HG02943 (cell line): Measurements from ENCODE around the gene RBBP8NL.

Experiments used
- ATAC-seq: cut with Tn5 transposase; IDR thresholded peaks from one replicate; pipeline ENCODE4 v1.9.1; 2021; ENCODE audit warnings: mild to moderate bottlenecking, low read depth, moderate library complexity; ENCODE audit not compliant: unreplicated experiment

Gene RBBP8NL

GRCh38 chr20:62409931-62410745 is 17.2 kb downstream of the RBBP8NL start:
- no peak for ATAC-seq

- no peak for ATAC-seq
These were observed 18.1 kb downstream of the RBBP8NL start for GRCh38 chr20:62409086-62409853.

- no peak for ATAC-seq
These were observed 18.7 kb downstream of the RBBP8NL start for GRCh38 chr20:62408640-62409039.

- no peak for ATAC-seq
These were observed 19.3 kb downstream of the RBBP8NL start for GRCh38 chr20:62408055-62408454.

- peak; percentile 71 for ATAC-seq
These were observed 19.9 kb downstream of the RBBP8NL start, which contains the start of gene CABLES2 for GRCh38 chr20:62407221-62407992. CABLES2 (minus strand) TSS chr20:62407285; CDS start chr20:62407276, 9 bp downstream.

GRCh38 chr20:62406635-62407176 is 20.6 kb downstream of the RBBP8NL start:
- ATAC-seq = no peak

GRCh38 chr20:62405981-62406513 is 21.3 kb downstream of the RBBP8NL start:
- no peak for ATAC-seq

- ATAC-seq = no peak
These were observed 22.0 kb downstream of the RBBP8NL start for GRCh38 chr20:62405108-62405980.

GRCh38 chr20:62404761-62405107 is 22.6 kb downstream of the RBBP8NL start:
- no peak for ATAC-seq

GRCh38 chr20:62404112-62404665 is 23.1 kb downstream of the RBBP8NL start:
- no peak for ATAC-seq

- ATAC-seq = no peak
These were observed 24.0 kb downstream of the RBBP8NL start for GRCh38 chr20:62403331-62403730.

GRCh38 chr20:62402456-62403150 is 24.7 kb downstream of the RBBP8NL start:
- no peak for ATAC-seq

- ATAC-seq = no peak
These were observed 26.0 kb downstream of the RBBP8NL start for GRCh38 chr20:62401331-62401779.

GRCh38 chr20:62400541-62400940 is 26.8 kb downstream of the RBBP8NL start:
- no peak for ATAC-seq

GRCh38 chr20:62400021-62400420 is 27.3 kb downstream of the RBBP8NL start:
- no peak for ATAC-seq

- no peak for ATAC-seq
These were observed 29.1 kb downstream of the RBBP8NL start for GRCh38 chr20:62398120-62398821.

- ATAC-seq = no peak
These were observed 30.7 kb downstream of the RBBP8NL start for GRCh38 chr20:62396367-62397239.
